GM18526 (cell line): Measurements from ENCODE around the gene ROBO2.

ENCODE experiments used
- POLR2A ChIP-seq: IDR thresholded peaks from 3 replicates; pipeline ENCODE4 v1.6.1; 2011; ENCODE audit not compliant: insufficient read length; ENCODE audit errors: extremely low read depth

Gene ROBO2

GRCh38 chr3:77412584-77412983 is 372.7 kb downstream of the ROBO2 start:
- TF ChIP-seq POLR2A: no peak

DNA sequence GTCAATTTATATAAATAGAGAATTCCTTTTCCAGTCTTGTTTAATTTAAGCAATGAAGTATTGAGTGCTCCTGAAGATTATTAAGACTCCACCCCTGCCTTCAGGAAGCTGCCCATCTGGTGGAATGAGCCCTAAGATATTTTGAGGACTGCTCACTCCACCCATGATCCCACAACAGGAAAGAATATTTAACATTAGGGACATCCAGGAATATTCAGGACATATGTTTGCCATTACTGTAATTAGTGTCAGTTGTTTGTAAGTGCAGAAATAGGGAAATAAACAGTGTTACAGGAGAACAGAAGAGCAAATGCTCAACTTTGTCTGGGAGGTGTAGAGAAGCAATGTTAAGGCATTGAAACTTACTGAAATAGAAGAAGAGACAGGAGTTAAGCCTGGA is 375.0 kb downstream of the ROBO2 start:
- no peak for TF ChIP-seq POLR2A

- no peak for TF ChIP-seq POLR2A
Observed at GRCh38 chr3:77420336-77420735, 380.4 kb downstream of the ROBO2 start.

DNA sequence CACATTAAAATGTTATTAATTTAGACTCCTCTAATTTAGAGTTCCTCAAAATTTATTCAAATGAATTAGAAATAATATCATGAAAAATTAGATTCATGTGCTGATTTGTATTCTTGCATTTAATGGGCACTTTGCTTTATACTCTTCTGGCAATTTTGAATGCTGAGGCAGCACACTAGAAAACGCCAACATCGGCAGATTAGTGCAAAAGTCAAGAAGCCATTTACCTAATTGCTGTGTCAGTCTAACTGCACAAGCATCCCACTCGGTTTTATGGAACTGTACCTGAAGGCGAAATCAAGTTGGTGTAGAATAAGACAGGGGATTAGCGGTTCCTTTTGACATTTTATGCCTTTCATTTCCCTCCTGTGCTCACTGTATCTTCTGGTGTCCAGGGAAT is 382.0 kb downstream of the ROBO2 start:
- TF ChIP-seq POLR2A: no peak

GRCh38 chr3:77426531-77426930 is 386.6 kb downstream of the ROBO2 start:
- TF ChIP-seq POLR2A: no peak

- TF ChIP-seq POLR2A: no peak
Observed at GRCh38 chr3:77427528-77427927, 387.6 kb downstream of the ROBO2 start.

- no peak for TF ChIP-seq POLR2A
Observed at GRCh38 chr3:77436908-77437307, 397.0 kb downstream of the ROBO2 start.

GRCh38 chr3:77446084-77446483 is 406.2 kb downstream of the ROBO2 start:
- TF ChIP-seq POLR2A: no peak

GRCh38 chr3:77446761-77447160 is 406.9 kb downstream of the ROBO2 start:
- no peak for TF ChIP-seq POLR2A

DNA sequence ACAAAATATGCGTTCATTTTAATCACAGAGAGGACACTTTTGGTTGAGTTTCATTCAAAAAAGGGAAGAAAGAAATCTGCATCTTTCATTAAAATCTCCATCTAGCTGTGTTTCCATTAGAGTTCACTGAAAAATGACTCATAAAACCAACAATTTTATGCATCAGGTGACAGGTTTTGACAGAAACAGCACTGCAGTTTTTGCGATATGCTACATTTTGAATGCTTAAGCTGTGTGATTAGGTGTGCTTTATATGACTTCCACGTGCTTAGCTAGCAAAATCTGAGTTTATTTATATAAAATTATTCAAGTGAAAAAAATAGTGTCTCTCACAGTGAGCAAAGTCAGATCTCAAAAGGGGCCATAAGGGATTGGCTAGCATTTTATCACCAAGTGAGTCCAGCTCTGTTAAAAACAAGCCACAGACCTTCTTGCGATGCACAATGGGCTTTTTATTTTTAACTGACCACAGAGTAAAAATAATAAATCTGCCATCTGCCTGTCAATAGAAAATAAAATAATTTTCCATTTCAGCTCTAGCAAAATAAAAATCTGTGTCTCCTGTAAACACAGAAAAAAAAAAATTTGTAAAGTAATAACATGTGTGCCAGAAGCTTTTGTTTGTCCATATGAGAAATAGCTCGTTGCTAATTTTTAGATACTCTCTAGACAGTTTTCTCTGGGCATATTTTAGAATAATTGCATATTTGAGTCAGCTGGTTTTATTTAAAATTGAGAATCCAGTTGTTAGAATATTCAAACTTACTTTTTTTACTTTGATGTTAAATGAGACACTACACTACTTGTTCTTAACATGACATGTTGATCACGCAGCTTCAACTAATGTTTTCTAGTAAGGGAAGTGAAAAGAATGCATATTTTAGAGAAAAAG is 409.8 kb downstream of the ROBO2 start:
- no peak for TF ChIP-seq POLR2A

DNA sequence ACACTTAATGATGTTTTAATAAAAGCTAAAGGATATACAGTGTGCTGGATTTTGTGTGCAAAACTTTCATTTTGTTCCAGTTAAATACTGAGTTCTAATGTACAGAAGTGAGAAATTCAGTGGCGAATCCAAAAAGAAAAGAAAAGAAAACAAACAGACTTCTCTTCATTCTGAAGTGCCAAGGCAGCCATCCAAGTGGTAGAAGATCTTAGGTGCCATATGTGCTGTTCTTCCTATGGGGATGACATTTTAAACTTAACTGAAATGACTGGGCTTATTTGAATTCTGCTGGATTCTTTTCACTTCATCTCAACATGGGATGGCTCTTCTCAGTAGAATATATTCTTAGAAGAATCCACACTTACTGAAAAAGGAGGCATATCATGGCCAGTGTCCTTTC is 416.5 kb downstream of the ROBO2 start:
- no peak for TF ChIP-seq POLR2A

GRCh38 chr3:77456906-77457305 is 417.0 kb downstream of the ROBO2 start:
- no peak for TF ChIP-seq POLR2A

DNA sequence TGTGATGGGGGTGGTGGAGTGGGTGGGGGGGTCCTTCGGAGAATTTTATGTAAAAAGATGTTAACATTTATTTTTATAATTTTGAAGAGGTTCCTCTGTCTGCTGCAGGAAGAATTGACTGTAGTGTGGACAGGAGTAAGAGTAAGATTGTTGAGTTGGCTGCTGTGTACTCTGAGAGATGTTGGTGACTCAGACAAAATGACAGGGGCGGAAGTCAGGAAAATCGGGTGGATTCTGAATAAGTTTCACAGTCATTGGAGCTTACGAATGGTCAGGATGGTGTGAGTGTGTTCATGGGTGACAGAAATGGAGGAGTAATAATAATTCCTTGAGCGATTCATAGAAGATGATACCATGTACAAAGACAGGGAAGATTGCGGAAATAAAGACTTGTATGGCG is 420.0 kb downstream of the ROBO2 start:
- TF ChIP-seq POLR2A: no peak

DNA sequence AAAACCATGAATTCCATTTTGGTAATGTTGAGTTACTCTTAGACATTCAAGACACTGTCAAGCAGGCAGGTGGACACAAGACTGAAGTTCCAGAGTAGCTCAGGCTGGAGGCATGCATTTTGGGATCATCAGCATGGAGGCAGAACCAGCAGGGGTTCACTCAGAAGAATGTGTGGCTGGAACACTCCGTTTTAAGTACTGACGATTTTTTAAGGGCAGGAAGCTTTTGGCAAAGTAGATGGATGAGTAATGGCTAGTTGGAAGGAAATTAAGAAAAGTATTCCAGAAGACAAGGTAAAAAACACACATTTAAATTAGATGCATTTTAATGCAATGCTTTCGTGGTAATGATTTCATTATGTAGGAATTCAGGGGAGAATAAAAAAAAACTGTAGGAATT is 420.4 kb downstream of the ROBO2 start:
- TF ChIP-seq POLR2A: no peak

DNA sequence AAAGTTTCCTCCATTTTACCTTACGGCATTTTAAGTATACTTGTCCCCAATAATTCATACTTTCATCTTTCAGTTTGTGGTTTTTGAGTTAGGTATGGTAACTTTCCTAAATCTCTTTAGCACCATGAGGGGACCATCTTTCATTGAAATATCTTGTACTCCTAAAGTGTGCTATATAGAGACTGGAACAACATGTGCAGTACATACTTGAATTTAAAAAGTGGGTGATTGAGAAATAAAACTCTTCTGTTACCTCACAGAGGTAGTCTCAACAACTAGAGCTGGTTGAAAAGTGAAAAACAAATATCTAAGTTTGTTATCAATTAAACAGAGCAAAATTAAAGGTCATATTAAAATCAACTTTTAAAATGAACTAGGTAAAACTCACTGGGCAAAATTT is 423.1 kb downstream of the ROBO2 start:
- no peak for TF ChIP-seq POLR2A

DNA sequence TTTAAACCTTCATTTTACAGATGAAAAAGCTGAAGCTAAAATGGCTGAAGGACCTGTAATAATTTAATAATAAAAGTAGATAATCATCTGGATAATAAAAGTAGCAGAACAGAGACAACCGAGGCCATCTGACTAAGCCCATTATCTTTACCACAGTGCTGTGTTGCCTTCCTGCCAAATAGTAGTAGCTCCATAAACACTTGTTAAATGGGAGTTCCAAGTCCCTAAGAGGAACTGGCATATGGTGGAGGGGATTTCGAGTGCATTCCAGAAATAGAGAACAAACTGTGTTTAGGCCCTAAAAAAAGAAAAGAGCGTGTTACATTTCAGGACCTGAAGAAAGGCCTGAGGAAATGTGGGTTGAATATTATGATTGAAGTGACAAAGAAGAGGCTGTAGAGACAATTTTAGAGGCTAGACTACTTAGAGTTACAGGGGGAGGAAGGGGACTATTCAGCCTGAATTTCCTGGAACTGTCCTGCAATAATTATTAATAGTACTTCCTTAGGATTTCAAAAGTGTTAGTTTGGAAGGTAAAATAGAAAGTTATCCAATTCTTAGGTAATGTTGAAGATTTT is 424.3 kb downstream of the ROBO2 start:
- TF ChIP-seq POLR2A: no peak
